ENCODE results near the gene GHR.

GRCh38 chr5:42429694-42430093, 6.5 kb downstream of the GHR start:
- TF ChIP-seq, protein P1, sequence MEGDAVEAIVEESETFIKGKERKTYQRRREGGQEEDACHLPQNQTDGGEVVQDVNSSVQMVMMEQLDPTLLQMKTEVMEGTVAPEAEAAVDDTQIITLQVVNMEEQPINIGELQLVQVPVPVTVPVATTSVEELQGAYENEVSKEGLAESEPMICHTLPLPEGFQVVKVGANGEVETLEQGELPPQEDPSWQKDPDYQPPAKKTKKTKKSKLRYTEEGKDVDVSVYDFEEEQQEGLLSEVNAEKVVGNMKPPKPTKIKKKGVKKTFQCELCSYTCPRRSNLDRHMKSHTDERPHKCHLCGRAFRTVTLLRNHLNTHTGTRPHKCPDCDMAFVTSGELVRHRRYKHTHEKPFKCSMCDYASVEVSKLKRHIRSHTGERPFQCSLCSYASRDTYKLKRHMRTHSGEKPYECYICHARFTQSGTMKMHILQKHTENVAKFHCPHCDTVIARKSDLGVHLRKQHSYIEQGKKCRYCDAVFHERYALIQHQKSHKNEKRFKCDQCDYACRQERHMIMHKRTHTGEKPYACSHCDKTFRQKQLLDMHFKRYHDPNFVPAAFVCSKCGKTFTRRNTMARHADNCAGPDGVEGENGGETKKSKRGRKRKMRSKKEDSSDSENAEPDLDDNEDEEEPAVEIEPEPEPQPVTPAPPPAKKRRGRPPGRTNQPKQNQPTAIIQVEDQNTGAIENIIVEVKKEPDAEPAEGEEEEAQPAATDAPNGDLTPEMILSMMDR (conservative IDR thresholded peaks at IDR 0.05; ENCODE audit: low read length), result no peak
- TF ChIP-seq EZH2phosphoT487 (IDR thresholded peaks at IDR 0.05; ENCODE audit: borderline replicate concordance), result no peak

Data from Loucy (cell line).